SU-DHL-6 (cell line): Measurements from ENCODE around the gene HOXA3.

Experiments used
- H2AFZ ChIP-seq: fragments of 200-600 bp; sonication (generic); 2 replicates; pipeline ENCODE4 v1.6.1; 2014; ENCODE audit warnings: low read depth, mild to moderate bottlenecking, moderate library complexity, mixed read lengths, antibody characterized with exemption, low read length; ENCODE audit not compliant: severe bottlenecking
- H3F3A ChIP-seq: fragments of 200-600 bp; shearing (Covaris generic); 2 replicates; pipeline ENCODE4 v1.6.0; 2016; ENCODE audit warnings: antibody characterized with exemption, mild to moderate bottlenecking; ENCODE audit not compliant: insufficient read depth
- H3K27ac ChIP-seq: fragments of 200-600 bp; sonication (generic); 2 replicates; pipeline ENCODE4 v1.5.1; 2016; ENCODE audit warnings: low read depth, mild to moderate bottlenecking, low read length, moderate library complexity, mixed read lengths
- H3K27me3 ChIP-seq: fragments of 200-600 bp; sonication (generic), shearing (Covaris generic); 2 replicates; pipeline ENCODE4 v1.6.0; 2014; ENCODE audit warnings: mild to moderate bottlenecking, low read length
- H3K36me3 ChIP-seq: fragments of 200-600 bp; sonication (generic); 2 replicates; pipeline ENCODE4 v1.6.1; 2014; ENCODE audit warnings: mild to moderate bottlenecking, low read length, mixed read lengths
- H3K4me2 ChIP-seq: fragments of 300-600, 200-600 bp; shearing (Covaris generic), sonication (generic); 2 replicates; pipeline ENCODE4 v1.6.0; 2014; ENCODE audit warnings: low read length, low read depth, mild to moderate bottlenecking; ENCODE audit not compliant: poor library complexity, severe bottlenecking
- H3K4me3 ChIP-seq: fragments of 200-600 bp; sonication (generic); 2 replicates; pipeline ENCODE4 v1.5.1; 2014; ENCODE audit warnings: antibody characterized with exemption, low read length, mild to moderate bottlenecking, mixed read lengths; ENCODE audit not compliant: insufficient read depth, poor library complexity, severe bottlenecking
- H3K79me2 ChIP-seq: fragments of 200-600 bp; sonication (generic); 2 replicates; pipeline ENCODE4 v1.6.1; 2014; ENCODE audit warnings: mild to moderate bottlenecking, low read length, moderate library complexity; ENCODE audit not compliant: insufficient read depth
- H3K9ac ChIP-seq: fragments of 200-600 bp; sonication (generic); 2 replicates; pipeline ENCODE4 v1.7.0; 2014; ENCODE audit warnings: mild to moderate bottlenecking, low read length
- H3K9me2 ChIP-seq: fragments of 200-600 bp; sonication (generic); replicated peaks from 2 replicates; pipeline ENCODE4 v1.6.1; 2014; ENCODE audit warnings: low read length; ENCODE audit not compliant: insufficient read depth
- H3K9me3 ChIP-seq: fragments of 200-600 bp; sonication (generic); 2 replicates; pipeline ENCODE4 v1.6.1; 2014; ENCODE audit warnings: low read length, mixed read lengths; ENCODE audit not compliant: insufficient read depth
- H4K20me1 ChIP-seq: fragments of 200-600 bp; sonication (generic); 2 replicates; pipeline ENCODE4 v1.6.1; 2014; ENCODE audit warnings: low read depth, mild to moderate bottlenecking, antibody characterized with exemption, low read length, moderate library complexity, mixed read lengths
- CTCF ChIP-seq: fragments of 200-600 bp; sonication (generic); IDR thresholded peaks from one replicate; pipeline ENCODE4 v1.5.1; 2017; ENCODE audit warnings: antibody characterized with exemption, mild to moderate bottlenecking, low read length, moderate library complexity; ENCODE audit not compliant: insufficient read depth, poor library complexity, severe bottlenecking
- EZH2phosphoT487 ChIP-seq: fragments of 200-600 bp; sonication (generic), shearing (Covaris generic); conservative IDR thresholded peaks from 2 replicates; pipeline ENCODE4 v1.6.1; 2018; ENCODE audit warnings: mild to moderate bottlenecking, antibody characterized with exemption, low read length, moderate library complexity, mixed read lengths

The HOXA3 gene

GRCh38 chr7:27151341-27151930 is 947 bp downstream of the HOXA3 start:
- H3K36me3 ChIP-seq: 0 out of 2 replicates have a peak, but pooled peaks cover 4% of the 10 kb centered on the region
- no peaks in the 10 kb centered on the region for H3K9me3 ChIP-seq
- TF ChIP-seq EZH2phosphoT487 (no peak), CTCF (no peak)
- H3K4me2 ChIP-seq: peak overlapping the region; percentile 73
- H3F3A ChIP-seq: peaks cover 4% of the 10 kb centered on the region; the same call in 1 of the 2 replicates
- H3K4me3 ChIP-seq: peak overlapping the region; percentile 62
- H3K9ac ChIP-seq: peak overlapping the region; percentile 75
- peaks cover 19% of the 10 kb centered on the region; the same call in 1 of the 2 replicates for H3K79me2 ChIP-seq
- no peak overlapping the region for H3K27ac ChIP-seq
- H3K27me3 ChIP-seq: no peaks in the 10 kb centered on the region
- H3K9me2 ChIP-seq: no peaks in the 10 kb centered on the region
- H2AFZ ChIP-seq: peak overlapping the region; percentile 93
- no peaks in the 10 kb centered on the region for H4K20me1 ChIP-seq

GRCh38 chr7:27150568-27151340 is 1.6 kb downstream of the HOXA3 start:
- Histone ChIP-seq H3K27ac (peak overlapping the region; percentile 46), H2AFZ (peak overlapping the region; percentile 93)

GRCh38 chr7:27149842-27150567 is 2.4 kb downstream of the HOXA3 start:
- Histone ChIP-seq H3K27ac (peak overlapping the region; percentile 46), H3K9me2 (no peaks in the 10 kb centered on the region), H3K9me3 (no peaks in the 10 kb centered on the region), H3K27me3 (no peaks in the 10 kb centered on the region), H2AFZ (peak overlapping the region; percentile 93), H3K4me3 (peak overlapping the region; percentile 62), H4K20me1 (no peaks in the 10 kb centered on the region), H3K36me3 (0 out of 2 replicates have a peak, but pooled peaks cover 4% of the 10 kb centered on the region), H3F3A (peaks cover 4% of the 10 kb centered on the region; the same call in 1 of the 2 replicates), H3K4me2 (peak overlapping the region; percentile 73), H3K79me2 (peaks cover 15% of the 10 kb centered on the region; the same call in 1 of the 2 replicates), H3K9ac (peak overlapping the region; percentile 75)
- TF ChIP-seq EZH2phosphoT487: no peak
- TF ChIP-seq CTCF: no peak

More at GRCh38 chr7:27150568-27151340, 1.6 kb downstream of the HOXA3 start:
- H4K20me1 ChIP-seq: no peaks in the 10 kb centered on the region
- peak overlapping the region; percentile 75 for H3K9ac ChIP-seq
- no peaks in the 10 kb centered on the region for H3K9me3 ChIP-seq
- TF ChIP-seq EZH2phosphoT487: no peak
- peak; percentile 96 for TF ChIP-seq CTCF
- H3K4me3 ChIP-seq: peak overlapping the region; percentile 62
- H3K4me2 ChIP-seq: peak overlapping the region; percentile 73
- no peaks in the 10 kb centered on the region for H3K27me3 ChIP-seq
- 0 out of 2 replicates have a peak, but pooled peaks cover 4% of the 10 kb centered on the region for H3K36me3 ChIP-seq
- peaks cover 19% of the 10 kb centered on the region; the same call in 1 of the 2 replicates for H3K79me2 ChIP-seq
- peaks cover 4% of the 10 kb centered on the region; the same call in 1 of the 2 replicates for H3F3A ChIP-seq
- no peaks in the 10 kb centered on the region for H3K9me2 ChIP-seq
